Neural crest cell (in vitro differentiated cells): ENCODE data around the gene COX6A2. TPM values are rescaled to one million over a fixed set of nuclear protein-coding genes. Genes with fewer than 3 reads are reported as not detected.
"Not testable (repeated sequence)": the region's sequence is repeated elsewhere in the genome, so short reads cannot be mapped to it uniquely, and the experiment has no call there.

ENCODE experiments used
- DNase-seq: peaks from one replicate; pipeline ENCODE4 v3.0.0; 2021; ENCODE audit warnings: low read depth, mixed read lengths, low spot score
- H3K27ac Mint-ChIP-seq: one replicate; pipeline ENCODE4 v1.8.0; 2021; ENCODE audit warnings: mild to moderate bottlenecking, mixed read lengths; ENCODE audit not compliant: unreplicated experiment
- H3K27me3 Mint-ChIP-seq: 2 replicates; pipeline ENCODE4 v1.8.0; 2021; ENCODE audit warnings: low read depth, mild to moderate bottlenecking, mixed read lengths
- H3K36me3 Mint-ChIP-seq: 2 replicates; pipeline ENCODE4 v1.8.0; 2021; ENCODE audit warnings: low read depth, mild to moderate bottlenecking, mixed read lengths
- H3K4me1 Mint-ChIP-seq: 2 replicates; pipeline ENCODE4 v1.8.0; 2021; ENCODE audit warnings: mixed read lengths
- H3K4me3 Mint-ChIP-seq: one replicate; pipeline ENCODE4 v1.8.0; 2021; ENCODE audit warnings: mild to moderate bottlenecking, mixed read lengths
- H3K9me3 Mint-ChIP-seq: 2 replicates; pipeline ENCODE4 v1.8.0; 2021; ENCODE audit warnings: mixed read lengths
- total RNA-seq: library from RNA; stranded (reverse); gene quantifications from 2 replicates; pipeline ENCODE4 v1.2.1, GENCODE V29; 2021
- TF ChIP-seq, protein P1 (sequence below): fragments of 200-600 bp; sonication (generic); conservative IDR thresholded peaks from 2 replicates; pipeline ENCODE4 v1.5.0; 2021; ENCODE audit warnings: antibody characterized with exemption, mild to moderate bottlenecking

COX6A2 gene
- total RNA-seq, 1 donor from 2014 or later = not detected

GRCh38 chr16:31451201-31451600 is 23.0 kb upstream of the COX6A2 start:
- Mint-ChIP-seq H3K4me1 (peaks cover 33% of the 10 kb centered on the region), H3K27ac (no peak overlapping the region), H3K4me3 (no peak overlapping the region), H3K27me3 (no peaks in the 10 kb centered on the region), H3K9me3 (no peaks in the 10 kb centered on the region), H3K36me3 (peaks cover 4% of the 10 kb centered on the region)
- TF ChIP-seq, protein P1, sequence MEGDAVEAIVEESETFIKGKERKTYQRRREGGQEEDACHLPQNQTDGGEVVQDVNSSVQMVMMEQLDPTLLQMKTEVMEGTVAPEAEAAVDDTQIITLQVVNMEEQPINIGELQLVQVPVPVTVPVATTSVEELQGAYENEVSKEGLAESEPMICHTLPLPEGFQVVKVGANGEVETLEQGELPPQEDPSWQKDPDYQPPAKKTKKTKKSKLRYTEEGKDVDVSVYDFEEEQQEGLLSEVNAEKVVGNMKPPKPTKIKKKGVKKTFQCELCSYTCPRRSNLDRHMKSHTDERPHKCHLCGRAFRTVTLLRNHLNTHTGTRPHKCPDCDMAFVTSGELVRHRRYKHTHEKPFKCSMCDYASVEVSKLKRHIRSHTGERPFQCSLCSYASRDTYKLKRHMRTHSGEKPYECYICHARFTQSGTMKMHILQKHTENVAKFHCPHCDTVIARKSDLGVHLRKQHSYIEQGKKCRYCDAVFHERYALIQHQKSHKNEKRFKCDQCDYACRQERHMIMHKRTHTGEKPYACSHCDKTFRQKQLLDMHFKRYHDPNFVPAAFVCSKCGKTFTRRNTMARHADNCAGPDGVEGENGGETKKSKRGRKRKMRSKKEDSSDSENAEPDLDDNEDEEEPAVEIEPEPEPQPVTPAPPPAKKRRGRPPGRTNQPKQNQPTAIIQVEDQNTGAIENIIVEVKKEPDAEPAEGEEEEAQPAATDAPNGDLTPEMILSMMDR = no peak
- no peak for DNase-seq

- not testable (repeated sequence) for H3K9me3 Mint-ChIP-seq, H3K4me3 Mint-ChIP-seq, H3K4me1 Mint-ChIP-seq, DNase-seq, H3K27ac Mint-ChIP-seq, H3K36me3 Mint-ChIP-seq, H3K27me3 Mint-ChIP-seq
Observed at GRCh38 chr16:31445931-31446330, 17.8 kb upstream of the COX6A2 start.

GRCh38 chr16:31441956-31442355 is 13.8 kb upstream of the COX6A2 start:
- H3K36me3 Mint-ChIP-seq = no peaks in the 10 kb centered on the region
- H3K27me3 Mint-ChIP-seq = peaks cover 6% of the 10 kb centered on the region
- no peak for DNase-seq
- H3K4me1 Mint-ChIP-seq = peaks cover 6% of the 10 kb centered on the region
- no peaks in the 10 kb centered on the region for H3K9me3 Mint-ChIP-seq
- H3K27ac Mint-ChIP-seq = no peak overlapping the region
- TF ChIP-seq, protein P1 = no peak
- H3K4me3 Mint-ChIP-seq = peak overlapping the region; percentile 82

GRCh38 chr16:31440516-31441184 is 12.5 kb upstream of the COX6A2 start:
- DNase-seq = no peak
- Mint-ChIP-seq H3K9me3 (no peaks in the 10 kb centered on the region), H3K36me3 (no peaks in the 10 kb centered on the region)

GRCh38 chr16:31439519-31439918 is 11.4 kb upstream of the COX6A2 start:
- TF ChIP-seq, protein P1 = no peak
- no peak for DNase-seq
- Mint-ChIP-seq H3K27me3 (peaks cover 6% of the 10 kb centered on the region), H3K36me3 (no peaks in the 10 kb centered on the region), H3K4me3 (no peak overlapping the region), H3K9me3 (no peaks in the 10 kb centered on the region), H3K4me1 (peaks cover 6% of the 10 kb centered on the region), H3K27ac (no peak overlapping the region)

More at GRCh38 chr16:31440516-31441184, 12.5 kb upstream of the COX6A2 start:
- TF ChIP-seq, protein P1 = no peak
- Mint-ChIP-seq H3K4me1 (peaks cover 6% of the 10 kb centered on the region), H3K27ac (no peak overlapping the region), H3K4me3 (peak overlapping the region; percentile 24), H3K27me3 (peaks cover 6% of the 10 kb centered on the region)

DNA sequence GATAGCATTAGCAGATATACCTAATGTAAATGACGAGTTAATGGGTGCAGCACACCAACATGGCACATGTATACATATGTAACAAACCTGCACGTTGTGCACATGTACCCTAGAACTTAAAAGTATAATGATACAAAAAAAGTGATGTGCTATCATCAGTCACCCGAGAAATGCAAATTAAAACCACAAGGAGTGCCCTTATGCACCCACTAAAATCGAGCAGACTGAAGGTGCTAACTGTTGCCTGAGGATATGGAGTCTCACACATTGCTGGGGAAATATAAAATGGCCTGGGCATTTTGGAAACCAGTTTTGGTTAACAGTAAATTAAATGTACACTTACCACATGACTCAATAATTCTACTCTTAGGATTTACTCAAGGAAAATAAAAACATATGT is 10.9 kb upstream of the COX6A2 start:
- DNase-seq, H3K27ac Mint-ChIP-seq, H3K4me1 Mint-ChIP-seq, H3K9me3 Mint-ChIP-seq, H3K27me3 Mint-ChIP-seq, H3K36me3 Mint-ChIP-seq, H3K4me3 Mint-ChIP-seq: not testable (repeated sequence)
